HG03460 (cell line): ENCODE results near the gene SDCCAG8.

Experiments
- ATAC-seq: cut with Tn5 transposase; IDR thresholded peaks from one replicate; pipeline ENCODE4 v1.9.1; 2021; ENCODE audit not compliant: unreplicated experiment

Gene SDCCAG8

GRCh38 chr1:243477731-243478290 lies 222.0 kb downstream of the SDCCAG8 start:
- no peak for ATAC-seq

DNA sequence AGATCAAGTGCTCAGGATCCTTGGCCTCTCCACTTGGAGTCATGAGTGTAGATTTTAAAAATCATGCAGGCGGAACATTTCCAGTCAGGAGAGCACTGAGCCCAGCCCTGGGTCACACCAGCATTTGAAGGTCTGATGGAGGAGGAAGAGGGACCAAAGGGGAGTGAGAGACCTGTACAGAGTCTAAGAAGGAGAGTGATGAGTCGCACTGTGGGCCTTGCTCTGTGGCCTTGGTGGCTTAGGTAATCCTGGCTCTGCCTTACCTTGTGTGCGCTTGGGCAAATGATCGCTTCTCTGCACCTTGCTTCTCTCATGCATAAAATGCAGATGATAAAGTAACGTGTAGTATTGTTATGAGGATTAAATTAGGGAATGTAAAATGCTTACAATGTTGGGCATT lies 225.3 kb downstream of the SDCCAG8 start:
- ATAC-seq = no peak

DNA sequence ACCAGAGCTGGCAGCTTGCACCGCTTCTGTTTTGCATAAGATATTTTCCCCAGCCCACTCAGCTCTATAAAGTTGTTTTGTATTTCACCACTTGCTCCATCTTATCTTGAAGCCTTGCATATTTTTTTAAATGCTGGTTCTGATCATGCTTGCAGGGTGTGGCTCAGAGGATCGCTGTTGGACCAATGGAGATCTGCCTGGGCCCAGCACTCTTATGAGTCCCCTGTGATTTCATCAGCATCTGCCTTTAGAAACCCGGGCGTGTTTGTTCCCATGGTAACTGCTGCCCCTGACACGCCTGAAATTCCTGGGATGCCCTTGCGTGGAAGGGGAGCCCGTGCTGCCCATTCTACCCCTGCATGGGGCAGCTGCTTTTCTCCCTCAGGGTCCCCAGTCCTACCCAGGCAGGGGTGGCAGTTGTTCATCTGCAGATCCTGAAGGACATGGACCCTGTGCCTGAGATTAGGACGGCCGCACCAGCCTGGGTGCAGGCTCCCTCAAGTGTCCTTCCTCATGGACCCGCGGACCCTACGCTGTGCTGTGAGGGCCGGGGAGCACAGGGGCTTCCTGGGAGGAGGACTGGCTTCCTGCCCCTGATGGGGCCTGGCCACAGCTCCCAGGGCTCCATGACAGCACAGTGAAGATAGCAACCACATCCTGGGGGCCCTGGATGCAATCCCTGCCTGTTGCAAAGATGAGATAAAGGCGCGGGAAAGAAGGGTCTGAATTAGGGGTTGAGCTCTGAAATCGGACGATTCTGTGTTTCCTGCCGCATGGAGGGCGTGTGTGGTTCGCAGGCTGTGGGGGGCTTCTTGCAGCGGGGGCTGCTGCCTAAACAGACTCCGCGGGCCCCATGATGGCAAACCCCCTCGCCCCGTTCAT lies 226.5 kb downstream of the SDCCAG8 start:
- ATAC-seq = no peak

GRCh38 chr1:243483071-243483771 lies 227.4 kb downstream of the SDCCAG8 start:
- no peak for ATAC-seq

DNA sequence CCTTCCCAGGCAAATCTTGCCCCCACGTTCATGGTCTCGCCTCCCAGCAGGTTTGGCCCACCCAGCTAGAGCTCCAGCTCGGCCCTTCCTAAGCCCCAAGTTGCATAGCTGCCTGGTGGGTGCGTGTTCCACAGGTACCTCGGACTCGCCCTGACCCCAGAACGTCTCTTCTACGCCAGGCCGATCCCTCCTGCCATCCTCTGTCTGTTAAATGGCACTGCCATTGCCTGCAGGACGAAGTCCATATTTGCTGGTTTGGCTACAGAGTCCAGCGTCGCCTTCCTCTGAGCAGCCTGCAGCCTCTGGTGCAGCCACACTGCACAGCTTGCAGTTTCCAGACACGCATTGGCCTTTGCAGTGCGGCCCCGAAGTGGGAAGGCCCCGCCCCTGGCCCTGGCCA lies 228.1 kb downstream of the SDCCAG8 start:
- ATAC-seq = no peak

- ATAC-seq = no peak
These were observed 231.3 kb downstream of the SDCCAG8 start for GRCh38 chr1:243487036-243487648.

GRCh38 chr1:243487649-243488227 lies 231.9 kb downstream of the SDCCAG8 start:
- ATAC-seq = no peak

DNA sequence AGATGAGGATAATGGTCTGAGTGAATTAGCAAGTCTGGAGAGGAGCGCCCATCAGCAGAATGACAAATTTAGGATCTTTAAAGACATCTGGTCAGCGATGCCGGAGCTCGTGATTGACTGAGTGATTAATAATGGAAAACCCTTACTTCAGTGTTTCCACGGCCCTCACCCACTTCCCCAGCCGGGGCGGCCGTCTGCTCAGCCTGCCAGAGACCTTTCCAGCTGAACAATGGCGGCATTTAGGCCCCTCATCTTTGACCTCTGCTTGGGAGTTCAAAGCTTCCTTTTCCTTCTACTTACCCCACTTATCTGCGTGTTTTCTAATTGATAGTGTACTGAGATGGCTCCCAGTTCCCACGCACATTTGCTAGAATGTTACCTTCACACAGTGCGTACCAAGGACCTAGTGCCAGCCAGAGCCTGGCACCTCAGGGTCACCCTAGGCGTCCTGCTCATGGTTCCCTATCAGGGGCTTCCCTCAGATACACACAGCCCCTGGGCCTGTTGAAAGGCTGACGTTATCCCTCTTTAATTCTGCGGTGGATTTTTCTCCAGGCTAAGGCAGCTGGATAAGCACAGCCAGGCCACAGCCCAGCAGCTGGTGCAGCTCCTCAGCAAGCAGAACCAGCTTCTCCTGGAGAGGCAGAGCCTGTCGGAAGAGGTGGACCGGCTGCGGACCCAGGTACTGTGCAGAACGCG lies 232.8 kb downstream of the SDCCAG8 start:
- ATAC-seq = no peak

GRCh38 chr1:243489158-243489527 lies 233.3 kb downstream of the SDCCAG8 start:
- no peak for ATAC-seq

GRCh38 chr1:243489681-243490546 lies 234.1 kb downstream of the SDCCAG8 start:
- ATAC-seq = no peak

GRCh38 chr1:243490748-243491686 lies 235.2 kb downstream of the SDCCAG8 start:
- no peak for ATAC-seq

DNA sequence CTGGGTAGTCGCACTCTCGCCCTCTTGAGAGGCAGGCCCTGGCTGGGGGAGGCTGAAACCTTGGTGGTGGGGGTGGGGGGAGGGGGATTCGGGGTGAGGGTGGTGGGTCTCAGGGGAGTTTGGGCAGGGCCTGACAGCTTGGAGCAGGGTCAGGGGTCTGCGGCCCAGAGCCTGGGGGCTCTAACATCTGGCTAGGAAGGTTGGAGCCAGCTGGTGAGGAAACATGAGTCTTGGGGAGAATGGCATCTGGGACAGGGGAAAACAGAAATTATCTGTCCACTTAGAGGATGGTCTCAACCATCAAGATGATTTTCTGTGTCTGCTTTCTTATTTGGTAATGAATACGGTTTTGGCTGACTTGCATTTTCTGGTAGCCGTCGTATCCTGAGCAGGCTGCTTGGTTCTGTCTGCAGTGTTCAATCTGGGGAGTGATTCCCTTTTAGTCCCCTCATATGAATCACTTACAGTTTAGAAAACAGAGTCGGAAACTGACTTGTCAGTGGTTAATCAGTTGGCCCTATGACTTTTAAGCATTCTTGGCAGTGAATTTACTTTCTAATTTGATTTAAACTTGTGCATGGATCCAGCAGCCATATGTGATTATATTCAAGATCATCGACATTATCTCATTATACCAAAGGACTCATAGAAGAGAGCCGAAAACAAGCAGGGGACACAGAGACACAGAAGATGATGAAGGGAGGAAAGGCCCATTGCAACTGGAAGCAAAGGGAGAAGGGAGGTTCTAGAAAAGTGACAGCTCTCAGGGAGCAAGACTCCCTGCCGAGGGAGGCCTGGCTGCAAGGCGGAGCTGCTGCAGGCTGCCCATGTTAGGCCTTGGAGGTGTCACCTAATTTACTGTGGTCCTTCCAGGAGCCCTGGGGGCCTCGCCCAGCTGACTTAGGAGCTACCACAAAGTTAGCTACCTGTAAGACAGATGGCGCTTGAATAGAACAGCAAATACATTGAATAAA lies 237.6 kb downstream of the SDCCAG8 start:
- no peak for ATAC-seq

- no peak for ATAC-seq
These were observed 239.0 kb downstream of the SDCCAG8 start for GRCh38 chr1:243494741-243495431.

- no peak for ATAC-seq
These were observed 239.8 kb downstream of the SDCCAG8 start for GRCh38 chr1:243495442-243496186.

DNA sequence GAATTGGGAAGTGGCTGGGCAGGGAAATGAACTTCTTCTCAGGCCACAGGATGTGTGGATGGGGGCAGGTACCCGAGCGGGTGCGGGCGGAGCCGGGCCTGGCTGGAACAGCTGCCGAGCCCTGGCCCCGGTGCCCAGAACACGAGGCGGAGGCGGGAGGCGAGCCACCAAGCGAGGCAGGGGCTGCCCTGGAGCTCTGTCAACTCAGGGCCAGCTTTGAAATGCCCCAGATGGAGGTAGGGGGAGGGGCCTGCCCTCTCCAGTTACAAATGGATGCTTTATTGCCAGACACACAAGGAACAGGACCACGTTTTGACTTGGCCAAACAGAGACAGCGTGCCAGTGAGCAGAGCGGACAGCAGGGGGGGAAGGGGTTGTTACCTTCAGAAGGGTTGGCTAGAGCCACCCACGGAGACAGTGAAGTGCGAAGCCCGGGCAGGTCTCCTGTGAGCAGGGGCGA lies 240.4 kb downstream of the SDCCAG8 start:
- no peak for ATAC-seq

DNA sequence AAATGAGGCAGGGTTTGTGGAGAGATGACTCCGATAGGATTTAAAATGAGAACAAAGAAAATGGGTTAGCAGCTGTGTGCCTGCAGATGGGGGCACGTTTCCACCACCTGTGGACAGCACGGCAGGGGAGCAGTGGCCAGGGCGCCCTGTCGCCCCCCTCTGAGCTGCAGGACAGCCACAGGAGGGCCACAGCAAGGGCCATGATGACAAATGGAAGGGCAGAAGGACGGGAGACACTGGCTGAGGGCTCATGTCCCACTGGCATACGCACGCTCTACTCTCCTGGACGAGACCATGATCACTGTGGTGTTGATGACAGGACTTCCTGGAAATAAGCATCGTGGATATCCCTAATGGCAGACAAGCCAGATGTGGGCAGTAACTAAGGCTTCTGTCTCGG lies 241.0 kb downstream of the SDCCAG8 start:
- no peak for ATAC-seq
